ENCODE data around the gene OSM. TPM values are rescaled to one million over a fixed set of nuclear protein-coding genes. Genes with fewer than 3 reads are reported as not detected.
A peak's percentile ranks its signal among the peaks of the same experiment; 100 is the strongest.

The OSM gene
- total RNA-seq, 1 experiment from 2014 or later = not detected

- TF ChIP-seq JUND (IDR thresholded peaks at IDR 0.05) = no peak
- no peak for TF ChIP-seq RAD21 (IDR thresholded peaks at IDR 0.05; ENCODE audit: low read depth)
- TF ChIP-seq ZFX (IDR thresholded peaks at IDR 0.05) = no peak
- no peak for TF ChIP-seq CEBPB (IDR thresholded peaks at IDR 0.05; ENCODE audit: low read depth)
- BruUV-seq (replicated peaks) = no TSS peak
- H3K4me1 ChIP-seq (ENCODE audit: control insufficient read depth in 1 of 2, insufficient read depth in 2 of 2, low read length in 2 of 2) = peaks cover 69 to 100% of the 10 kb centered on the region in 2 experiments
- H3K9me2 ChIP-seq (ENCODE audit: insufficient read depth) = no peaks in the 10 kb centered on the region
- ChIA-PET POLR2A (interaction anchor here (0.6 to 2.4 kb wide), 15 partner anchors 10 to 301 kb away, joined by 3 to 22 read pairs (median 3); partner anchors contain the start of gene TBC1D10A), RAD21 (ENCODE audit: low non-redundant PET in 1 of 2, low total read pairs in 2 of 2, uncharacterized antibody in 2 of 2, unreplicated experiment in 2 of 2) (interaction anchor here (0.7 to 1.8 kb wide), 5 partner anchors 15 to 145 kb away, joined by 3 to 8 read pairs (median 4); no protein-coding TSS in a partner anchor), CTCF (interaction anchor here (1.2 to 2.4 kb wide), 4 partner anchors 35 to 147 kb away, joined by 3 to 8 read pairs (median 6); partner anchors contain the start of gene RNF215)
- H3K79me2 ChIP-seq (ENCODE audit: insufficient read depth, low read length) = peaks cover 92% of the 10 kb centered on the region
- H3K9ac ChIP-seq (ENCODE audit: low read length) = peak overlapping the region; percentile 84
- no peaks in the 10 kb centered on the region for H4K20me1 ChIP-seq (ENCODE audit: insufficient read depth)
- no peaks in the 10 kb centered on the region for H3K9me3 ChIP-seq (ENCODE audit: control insufficient read depth in 1 of 2, insufficient read depth in 1 of 2, low read depth in 1 of 2, low read length in 2 of 2)
- peak overlapping the region; percentile 96 for H3K4me2 ChIP-seq (ENCODE audit: low read length)
- DNase-seq (ENCODE audit: low read depth, low spot score) (no peak), ATAC-seq (peak; percentile 21)
- intact Hi-C loops (cut with micrococcal nuclease) = loop anchor here (1.0 to 5.0 kb wide), 2 partner anchors 43 to 56 kb away; no protein-coding TSS in a partner anchor
- H3K36me3 ChIP-seq (ENCODE audit: control insufficient read depth in 1 of 2, insufficient read depth in 2 of 2, low read length in 2 of 2) = peaks cover 0 to 14% of the 10 kb centered on the region in 2 experiments; a peak in 1 of 4 replicates
- peak overlapping the region; percentile 17 to 42 for H3K4me3 ChIP-seq (replicated peaks in 1 of 2; ENCODE audit: low read depth in 1 of 2, low read length in 2 of 2)
- no peaks in the 10 kb centered on the region for H3K27me3 ChIP-seq (ENCODE audit: insufficient read depth, low read length)
- no peak overlapping the region for H2AFZ ChIP-seq (ENCODE audit: low read depth, low read length, poor library complexity, severe bottlenecking)
- peak overlapping the region; percentile 90 for H3K27ac ChIP-seq (ENCODE audit: low read depth, low read length)
Measured at GRCh38 chr22:30253205-30253852, 13.3 kb downstream of the OSM start.

DNA sequence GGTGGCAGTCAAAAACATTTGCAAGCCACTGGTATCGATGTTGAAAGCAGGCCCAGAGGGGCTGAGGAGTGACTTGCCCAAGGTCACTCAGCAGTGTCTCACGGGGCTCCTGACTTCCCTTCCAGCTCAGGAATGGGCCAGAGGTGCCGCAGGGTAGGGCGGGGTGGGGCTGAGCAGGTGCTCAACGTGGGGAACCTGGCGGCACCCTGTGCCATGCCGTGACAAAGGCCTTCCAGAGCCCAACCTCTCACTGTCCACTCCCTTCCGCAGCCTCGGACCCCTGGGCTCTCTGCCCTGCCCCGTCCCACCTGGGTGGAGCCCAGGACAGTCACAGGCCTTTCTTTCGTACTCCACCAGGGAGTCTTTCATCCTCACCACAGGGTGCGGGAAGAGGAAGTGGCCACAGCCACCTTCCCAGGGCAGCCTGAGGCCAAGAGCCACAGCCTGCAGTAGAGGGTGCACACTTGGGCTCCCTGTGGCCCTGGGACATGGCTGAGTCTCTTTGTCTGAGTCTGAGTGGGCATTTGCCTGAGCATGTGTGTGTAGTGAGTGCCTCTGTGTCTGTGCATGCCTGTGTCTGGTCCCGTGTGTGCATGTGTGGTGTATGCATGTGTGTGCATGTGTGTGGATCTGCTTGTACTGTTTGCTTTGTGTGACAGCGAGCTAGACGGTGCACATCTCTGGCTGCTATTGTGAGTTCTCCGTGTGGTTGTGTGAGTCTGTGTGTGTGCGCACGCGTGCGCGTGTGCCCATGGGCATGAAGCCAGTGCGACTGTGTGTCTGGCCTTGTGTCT lies 14.0 kb downstream of the OSM start:
- intact Hi-C loops (cut with micrococcal nuclease) = loop anchor here (1.0 to 5.0 kb wide), 2 partner anchors 42 to 55 kb away; no protein-coding TSS in a partner anchor
- Histone ChIP-seq H3K9ac (ENCODE audit: low read length) (peak overlapping the region; percentile 84), H3K4me3 (replicated peaks in 1 of 2; ENCODE audit: low read depth in 1 of 2, low read length in 2 of 2) (peak overlapping the region; percentile 16 to 42), H3K9me2 (ENCODE audit: insufficient read depth) (no peaks in the 10 kb centered on the region), H3K36me3 (ENCODE audit: control insufficient read depth in 1 of 2, insufficient read depth in 2 of 2, low read length in 2 of 2) (peaks cover 0 to 14% of the 10 kb centered on the region in 2 experiments; a peak in 1 of 4 replicates), H3K4me1 (ENCODE audit: control insufficient read depth in 1 of 2, insufficient read depth in 2 of 2, low read length in 2 of 2) (peaks cover 72 to 100% of the 10 kb centered on the region in 2 experiments), H2AFZ (ENCODE audit: low read depth, low read length, poor library complexity, severe bottlenecking) (no peak overlapping the region), H3K4me2 (ENCODE audit: low read length) (peak overlapping the region; percentile 96), H3K79me2 (ENCODE audit: insufficient read depth, low read length) (peaks cover 94% of the 10 kb centered on the region), H3K27me3 (ENCODE audit: insufficient read depth, low read length) (no peaks in the 10 kb centered on the region), H3K27ac (ENCODE audit: low read depth, low read length) (peak overlapping the region; percentile 90), H3K9me3 (ENCODE audit: control insufficient read depth in 1 of 2, insufficient read depth in 1 of 2, low read depth in 1 of 2, low read length in 2 of 2) (no peaks in the 10 kb centered on the region), H4K20me1 (ENCODE audit: insufficient read depth) (no peaks in the 10 kb centered on the region)
- TSS peak; percentile 81 for BruUV-seq (replicated peaks)
- CTCF ChIA-PET = interaction anchor here (1.2 to 2.4 kb wide), 4 partner anchors 35 to 146 kb away, joined by 3 to 8 read pairs (median 6); partner anchors contain the start of gene RNF215
- peak; percentile 85 for DNase-seq (ENCODE audit: low read depth, low spot score)
- POLR2A ChIA-PET = interaction anchor here (0.6 to 2.6 kb wide), 14 partner anchors 11 to 159 kb away, joined by 3 to 22 read pairs (median 3); partner anchors contain the start of gene TBC1D10A
- RAD21 ChIA-PET (ENCODE audit: low non-redundant PET in 1 of 2, low total read pairs in 2 of 2, uncharacterized antibody in 2 of 2, unreplicated experiment in 2 of 2) = interaction anchor here (0.6 to 1.8 kb wide), 8 partner anchors 14 to 174 kb away, joined by 3 to 8 read pairs (median 4); no protein-coding TSS in a partner anchor
- peak; percentile 52 for ATAC-seq
- TF ChIP-seq ELF1 (IDR thresholded peaks at IDR 0.05; ENCODE audit: borderline replicate concordance, low read depth) = no peak
- no peak for TF ChIP-seq EZH2phosphoT487 (IDR thresholded peaks at IDR 0.05; ENCODE audit: borderline replicate concordance)
- no peak for TF ChIP-seq JUND (IDR thresholded peaks at IDR 0.05)
- no peak for TF ChIP-seq FOSL1 (IDR thresholded peaks at IDR 0.05; ENCODE audit: low read depth)
- TF ChIP-seq TCF7L2 (IDR thresholded peaks at IDR 0.05; ENCODE audit: borderline replicate concordance, extremely low read depth, insufficient read depth, insufficient read length) = peak; percentile 67
- no peak for TF ChIP-seq CEBPB (IDR thresholded peaks at IDR 0.05; ENCODE audit: low read depth)
- no peak for TF ChIP-seq YY1 (IDR thresholded peaks at IDR 0.05; ENCODE audit: extremely low read depth, insufficient replicate concordance, low read depth, low read length)
- TF ChIP-seq POLR2A (IDR thresholded peaks at IDR 0.05; ENCODE audit: borderline replicate concordance, extremely low read depth, insufficient read depth, insufficient read length) = no peak
- 0 out of 2 replicates have a peak, but pooled peaks have one; percentile 9 for TF ChIP-seq ZFX (IDR thresholded peaks at IDR 0.05)
- no peak for TF ChIP-seq EZH2 (IDR thresholded peaks at IDR 0.05)
- no peak for TF ChIP-seq SRF (IDR thresholded peaks at IDR 0.05; ENCODE audit: low read depth)
- no peak for TF ChIP-seq ZBTB33 (IDR thresholded peaks at IDR 0.05; ENCODE audit: extremely low read depth, insufficient replicate concordance, low read length)
- no peak for TF ChIP-seq SIN3A (IDR thresholded peaks at IDR 0.05; ENCODE audit: low read depth)
- no peak for TF ChIP-seq SP1 (IDR thresholded peaks at IDR 0.05; ENCODE audit: low read depth)
- no peak for TF ChIP-seq ZNF274 (IDR thresholded peaks at IDR 0.05; ENCODE audit: low read depth, low read length)

Measured in HCT116 (cell line).